ENCODE measurements around the gene CIDEA.

The CIDEA gene

DNA sequence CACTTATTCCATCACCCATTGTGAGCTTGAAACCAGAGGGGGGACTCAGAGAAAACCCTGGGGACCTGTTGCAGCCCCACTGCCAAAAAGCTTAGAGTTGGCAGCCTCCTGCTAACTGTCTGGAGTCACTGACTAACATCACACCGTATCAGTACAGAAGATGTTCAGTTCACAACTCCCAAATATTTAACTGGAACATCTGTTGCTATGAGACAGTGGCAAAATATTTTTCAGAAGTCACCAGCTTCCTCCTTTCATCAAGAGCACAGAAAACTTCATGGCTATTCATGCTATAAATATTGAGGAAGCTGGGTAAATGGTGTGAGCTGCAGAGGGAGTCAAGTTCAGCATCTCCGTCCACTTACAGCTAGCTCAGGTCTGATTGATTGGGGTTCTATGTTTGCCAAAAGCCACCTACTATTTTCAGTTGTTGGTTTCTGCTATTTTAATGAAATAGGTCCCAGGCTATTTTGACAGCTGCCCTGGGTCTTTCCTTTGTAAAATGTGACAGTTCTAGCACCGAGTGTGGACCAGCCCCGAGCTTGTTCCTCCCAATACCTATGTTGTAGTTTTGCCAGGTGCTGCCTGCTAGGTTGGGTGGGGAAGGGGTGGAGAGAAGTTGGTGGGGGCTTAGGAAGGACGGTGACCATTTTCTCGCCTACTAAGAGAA, 63.6 kb downstream of the CIDEA start:
- no peak for DNase-seq (ENCODE audit: low read depth, low spot score)

DNA sequence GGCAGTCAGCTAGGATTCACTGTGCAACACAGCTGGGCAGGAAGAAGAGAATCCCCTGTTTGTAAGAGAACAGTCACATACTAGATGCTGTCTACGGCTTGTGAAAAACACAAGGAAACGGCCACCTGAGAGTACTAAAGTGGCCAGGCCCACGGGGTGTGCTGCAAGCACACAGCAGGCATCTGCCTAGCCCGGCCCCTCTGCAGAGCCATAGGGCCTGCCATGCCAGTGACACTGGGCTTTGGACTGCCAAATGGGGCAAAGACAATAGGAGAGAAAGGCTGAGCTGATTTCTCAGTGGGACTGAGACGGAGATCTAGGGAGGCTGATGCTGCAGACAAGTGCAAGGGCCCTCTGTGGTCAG, 64.2 kb downstream of the CIDEA start:
- DNase-seq (ENCODE audit: low read depth, low spot score): no peak

DNA sequence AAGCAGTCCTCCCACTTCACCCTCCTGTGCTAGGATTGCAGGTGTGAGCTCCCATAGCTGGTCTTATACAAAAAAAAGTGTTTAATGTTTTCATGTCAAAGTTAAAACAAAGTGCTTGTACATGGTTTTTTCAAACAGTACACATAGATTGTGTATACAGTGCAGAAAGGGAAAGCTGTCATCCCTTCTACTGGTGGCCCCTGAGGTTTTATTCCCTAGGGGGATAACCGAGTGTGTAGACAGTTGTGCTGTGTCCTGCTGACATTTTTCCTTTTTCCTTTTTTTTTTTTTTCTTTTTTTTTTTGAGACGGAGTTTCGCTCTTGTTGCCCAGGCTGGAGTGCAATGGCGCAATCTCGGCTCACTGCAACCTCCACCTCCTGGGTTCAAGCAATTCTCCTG, 64.7 kb downstream of the CIDEA start:
- no peak for DNase-seq (ENCODE audit: low read depth, low spot score)

DNA sequence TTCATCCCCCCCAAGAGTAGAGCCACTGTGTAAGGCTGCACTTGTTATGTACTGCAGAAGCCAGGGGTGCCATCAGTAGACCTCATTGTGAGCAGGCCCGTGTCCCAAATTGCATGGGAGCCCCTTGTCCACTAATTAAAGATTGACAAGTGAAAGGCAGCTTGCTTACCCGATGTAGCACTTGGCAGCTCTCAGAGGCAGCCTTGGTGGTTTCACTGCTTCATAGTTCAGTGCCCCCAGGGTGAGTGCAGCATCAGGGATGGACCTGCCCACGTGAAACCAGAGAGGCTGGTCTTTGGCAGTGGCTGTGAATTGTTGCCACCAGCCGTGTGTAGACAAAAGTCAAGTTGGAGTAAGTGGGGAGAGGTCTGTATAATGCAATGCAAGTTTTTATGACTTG, 67.2 kb downstream of the CIDEA start:
- peak; percentile 21 for DNase-seq (ENCODE audit: low read depth, low spot score)

DNA sequence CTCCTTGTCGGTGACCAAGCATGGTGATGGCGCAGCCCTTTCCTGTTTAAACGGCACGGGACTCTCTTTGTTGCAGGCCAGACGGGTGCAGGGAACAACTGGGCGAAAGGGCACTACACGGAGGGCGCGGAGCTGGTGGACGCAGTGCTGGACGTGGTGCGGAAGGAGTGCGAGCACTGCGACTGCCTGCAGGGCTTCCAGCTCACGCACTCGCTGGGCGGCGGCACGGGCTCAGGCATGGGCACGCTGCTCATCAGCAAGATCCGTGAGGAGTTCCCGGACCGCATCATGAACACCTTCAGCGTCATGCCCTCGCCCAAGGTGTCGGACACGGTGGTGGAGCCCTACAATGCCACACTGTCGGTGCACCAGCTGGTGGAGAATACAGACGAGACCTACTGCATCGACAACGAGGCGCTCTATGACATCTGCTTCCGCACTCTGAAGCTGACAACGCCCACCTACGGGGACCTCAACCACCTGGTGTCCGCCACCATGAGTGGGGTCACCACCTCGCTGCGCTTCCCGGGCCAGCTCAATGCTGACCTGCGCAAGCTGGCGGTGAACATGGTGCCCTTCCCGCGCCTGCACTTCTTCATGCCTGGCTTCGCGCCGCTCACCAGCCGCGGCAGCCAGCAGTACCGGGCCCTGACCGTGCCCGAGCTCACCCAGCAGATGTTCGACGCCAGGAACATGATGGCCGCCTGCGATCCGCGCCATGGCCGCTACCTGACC, 71.0 kb downstream of the CIDEA start:
- no peak for DNase-seq (ENCODE audit: low read depth, low spot score)

DNA sequence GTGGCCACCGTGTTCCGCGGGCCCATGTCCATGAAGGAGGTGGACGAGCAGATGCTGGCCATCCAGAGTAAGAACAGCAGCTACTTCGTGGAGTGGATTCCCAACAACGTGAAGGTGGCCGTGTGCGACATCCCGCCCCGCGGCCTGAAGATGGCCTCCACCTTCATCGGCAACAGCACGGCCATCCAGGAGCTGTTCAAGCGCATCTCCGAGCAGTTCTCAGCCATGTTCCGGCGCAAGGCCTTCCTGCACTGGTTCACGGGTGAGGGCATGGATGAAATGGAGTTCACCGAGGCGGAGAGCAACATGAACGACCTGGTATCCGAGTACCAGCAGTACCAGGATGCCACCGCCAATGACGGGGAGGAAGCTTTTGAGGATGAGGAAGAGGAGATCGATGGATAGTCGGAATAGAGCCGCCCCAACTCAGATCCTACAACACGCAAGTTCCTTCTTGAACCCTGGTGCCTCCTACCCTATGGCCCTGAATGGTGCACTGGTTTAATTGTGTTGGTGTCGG, 71.6 kb downstream of the CIDEA start:
- DNase-seq (ENCODE audit: low read depth, low spot score): no peak

DNA sequence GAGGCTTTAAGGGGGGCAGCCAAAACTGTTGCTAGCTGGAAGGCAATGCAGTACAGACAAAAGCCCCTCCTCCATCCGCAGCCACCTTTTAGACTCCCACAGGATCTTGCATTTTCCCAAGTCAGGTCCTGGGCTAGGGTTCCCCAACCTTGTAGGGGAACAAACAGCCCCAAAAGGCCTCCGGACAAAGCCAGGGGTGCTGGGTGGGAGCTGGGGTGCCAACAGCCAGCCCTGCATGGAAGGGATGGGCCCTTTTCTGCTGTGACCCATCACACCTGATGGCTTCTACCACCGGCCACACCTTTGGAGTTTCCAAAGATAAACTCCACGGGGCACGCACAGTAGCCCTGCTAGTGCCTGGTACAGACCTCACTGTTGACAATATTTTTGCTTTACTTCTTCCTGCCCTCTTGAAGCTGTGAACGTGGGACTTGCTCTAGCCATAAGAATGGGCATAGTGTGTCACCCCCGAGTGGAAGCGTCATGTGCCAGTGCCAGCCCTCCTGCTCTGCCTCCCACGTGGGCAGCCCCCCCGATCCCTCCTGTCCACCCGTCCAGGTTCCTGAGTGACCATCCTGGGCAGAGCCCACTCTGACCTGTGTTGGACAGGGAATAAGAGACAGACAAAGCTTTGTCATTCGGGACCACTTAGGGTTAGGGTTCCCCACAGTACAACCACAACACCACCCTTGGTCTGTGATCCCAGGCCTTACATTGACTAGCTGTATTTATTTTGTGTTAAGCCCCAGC, 72.7 kb downstream of the CIDEA start:
- DNase-seq (ENCODE audit: low read depth, low spot score): no peak

All from ELF-1 (cell line).